ENCODE data around the gene RAPGEF4.

The RAPGEF4 gene

GRCh38 chr2:173062801-173063200 lies 327.2 kb downstream of the RAPGEF4 start:
- in situ Hi-C loops (cut with MboI; ENCODE audit: low pct_unique_long_range_greater_than_20kb, low sequenced_read_pairs, unreplicated experiment), result no loop called here
- DNase-seq (ENCODE audit: low spot score), result no peak
- TF ChIP-seq CTCF (IDR thresholded peaks at IDR 0.05; ENCODE audit: extremely low read depth, insufficient read depth, missing control alignments), result no peak

- in situ Hi-C loops (cut with MboI; ENCODE audit: low pct_unique_long_range_greater_than_20kb, low sequenced_read_pairs, unreplicated experiment), result no loop called here
- no peak for TF ChIP-seq CTCF (IDR thresholded peaks at IDR 0.05; ENCODE audit: extremely low read depth, insufficient read depth, missing control alignments)
- no peak for DNase-seq (ENCODE audit: low spot score)
These were observed 328.6 kb downstream of the RAPGEF4 start for GRCh38 chr2:173064151-173064805.

- no peak for DNase-seq (ENCODE audit: low spot score)
- TF ChIP-seq CTCF (IDR thresholded peaks at IDR 0.05; ENCODE audit: extremely low read depth, insufficient read depth, missing control alignments), result no peak
- in situ Hi-C loops (cut with MboI; ENCODE audit: low pct_unique_long_range_greater_than_20kb, low sequenced_read_pairs, unreplicated experiment), result no loop called here
These were observed 331.4 kb downstream of the RAPGEF4 start for GRCh38 chr2:173066887-173067676.

- in situ Hi-C loops (cut with MboI; ENCODE audit: low pct_unique_long_range_greater_than_20kb, low sequenced_read_pairs, unreplicated experiment), result no loop called here
- DNase-seq (ENCODE audit: low spot score), result no peak
- TF ChIP-seq CTCF (IDR thresholded peaks at IDR 0.05; ENCODE audit: extremely low read depth, insufficient read depth, missing control alignments), result no peak
These were observed 339.6 kb downstream of the RAPGEF4 start for GRCh38 chr2:173075056-173075780.

GRCh38 chr2:173075781-173076580 lies 340.3 kb downstream of the RAPGEF4 start, which contains the start of gene MAP3K20:
MAP3K20 (plus strand) TSS chr2:173075846; CDS start chr2:173091032, 15,186 bp downstream.
- in situ Hi-C loops (cut with MboI; ENCODE audit: low pct_unique_long_range_greater_than_20kb, low sequenced_read_pairs, unreplicated experiment), result no loop called here
- DNase-seq (ENCODE audit: low spot score), result peak; percentile 72
- peak; percentile 63 for TF ChIP-seq CTCF (IDR thresholded peaks at IDR 0.05; ENCODE audit: extremely low read depth, insufficient read depth, missing control alignments)
